ENCODE measurements around the gene FAT2. TPM values are rescaled to one million over a fixed set of nuclear protein-coding genes. Genes with fewer than 3 reads are reported as not detected.

The FAT2 gene
- total RNA-seq, 4 donors from 2014 or later: 86.5 to 117 (median 99.0) TPM

GRCh38 chr5:151608522-151608921 lies 17.4 kb upstream of the FAT2 start:
- no peak for DNase-seq

GRCh38 chr5:151607304-151607703 lies 16.2 kb upstream of the FAT2 start:
- WGBS, 2 donors: 87 to 93% methylated on average over 3 of the region's 3 CpGs
- no peak overlapping the region for H3K4me3 ChIP-seq
- H3K36me3 ChIP-seq: no peaks in the 10 kb centered on the region
- no peaks in the 10 kb centered on the region for H3K27me3 ChIP-seq
- H3K9me3 ChIP-seq: no peaks in the 10 kb centered on the region
- H3K4me1 ChIP-seq: no peaks in the 10 kb centered on the region
- intact Hi-C loops (cut with DNase I): no loop called here
- TF ChIP-seq CTCF (IDR thresholded peaks at IDR 0.05): no peak
- TF ChIP-seq POLR2A (IDR thresholded peaks at IDR 0.05): no peak
- no peak overlapping the region for H3K27ac ChIP-seq
- DNase-seq: no peak

More at GRCh38 chr5:151608522-151608921, 17.4 kb upstream of the FAT2 start:
- H3K4me1 ChIP-seq: peaks cover 0 to 8% (median 0%) of the 10 kb centered on the region in 3 donors
- no peaks in the 10 kb centered on the region for H3K27me3 ChIP-seq
- H3K4me3 ChIP-seq: no peak overlapping the region
- H3K27ac ChIP-seq: no peak overlapping the region
- no peaks in the 10 kb centered on the region for H3K36me3 ChIP-seq
- TF ChIP-seq POLR2A (IDR thresholded peaks at IDR 0.05) (no peak), CTCF (IDR thresholded peaks at IDR 0.05) (no peak)
- intact Hi-C loops (cut with DNase I): no loop called here
- no peaks in the 10 kb centered on the region for H3K9me3 ChIP-seq

- no peak for DNase-seq
- Histone ChIP-seq H3K4me1 (no peaks in the 10 kb centered on the region), H3K4me3 (no peak overlapping the region), H3K9me3 (no peaks in the 10 kb centered on the region), H3K27me3 (no peaks in the 10 kb centered on the region), H3K36me3 (no peaks in the 10 kb centered on the region), H3K27ac (no peak overlapping the region)
- intact Hi-C loops (cut with DNase I): no loop called here
- TF ChIP-seq POLR2A (IDR thresholded peaks at IDR 0.05): no peak
- TF ChIP-seq CTCF (IDR thresholded peaks at IDR 0.05): no peak
- WGBS, 2 donors: 74 to 76% methylated on average over 3 of the region's 3 CpGs
Measured at GRCh38 chr5:151605559-151605958, 14.4 kb upstream of the FAT2 start.

GRCh38 chr5:151602806-151603205 lies 11.7 kb upstream of the FAT2 start:
- Histone ChIP-seq H3K9me3 (no peaks in the 10 kb centered on the region), H3K27me3 (no peaks in the 10 kb centered on the region), H3K27ac (no peak overlapping the region), H3K4me1 (peaks cover 4 to 24% (median 11%) of the 10 kb centered on the region in 3 donors), H3K36me3 (no peaks in the 10 kb centered on the region), H3K4me3 (no peak overlapping the region)
- no peak for DNase-seq
- TF ChIP-seq POLR2A (IDR thresholded peaks at IDR 0.05): no peak
- TF ChIP-seq CTCF (IDR thresholded peaks at IDR 0.05): no peak
- intact Hi-C loops (cut with DNase I): no loop called here

GRCh38 chr5:151601391-151601790 lies 10.3 kb upstream of the FAT2 start:
- no peak for DNase-seq
- H3K27me3 ChIP-seq: no peaks in the 10 kb centered on the region
- H3K27ac ChIP-seq: no peak overlapping the region
- intact Hi-C loops (cut with DNase I): no loop called here
- H3K4me1 ChIP-seq: peaks cover 11 to 38% (median 14%) of the 10 kb centered on the region in 3 donors
- TF ChIP-seq POLR2A (IDR thresholded peaks at IDR 0.05) (no peak), CTCF (IDR thresholded peaks at IDR 0.05) (no peak)
- H3K4me3 ChIP-seq: no peak overlapping the region
- H3K9me3 ChIP-seq: no peaks in the 10 kb centered on the region
- 90 to 100% methylated on average over 1 to 3 of the region's 4 CpGs for WGBS, 2 donors
- H3K36me3 ChIP-seq: no peaks in the 10 kb centered on the region

All from esophagus squamous epithelium (tissue), 5 donors.